Lung microvascular endothelial cell (primary cell): Measurements from ENCODE around the gene CPED1. TPM values are rescaled to one million over a fixed set of nuclear protein-coding genes. Genes with fewer than 3 reads are reported as not detected.
"Not testable (repeated sequence)": the region's sequence is repeated elsewhere in the genome, so short reads cannot be mapped to it uniquely, and the experiment has no call there.

ENCODE experiments used
- DNase-seq, 2 donors: peaks; one replicate each; pipeline versions ENCODE4 v3.0.0 to v3.0.0-alpha.2; 2010; ENCODE audit warnings: low read depth in 2 of 2
- total RNA-seq: library from RNA; depleted of rRNA; stranded (reverse); fragments of >200 nt; gene quantifications from 2 replicates; pipeline ENCODE4 v1.2.1, GENCODE V29; 2014

Gene CPED1
- total RNA-seq, 1 donor from 2014 or later, result 0.20 TPM

DNA sequence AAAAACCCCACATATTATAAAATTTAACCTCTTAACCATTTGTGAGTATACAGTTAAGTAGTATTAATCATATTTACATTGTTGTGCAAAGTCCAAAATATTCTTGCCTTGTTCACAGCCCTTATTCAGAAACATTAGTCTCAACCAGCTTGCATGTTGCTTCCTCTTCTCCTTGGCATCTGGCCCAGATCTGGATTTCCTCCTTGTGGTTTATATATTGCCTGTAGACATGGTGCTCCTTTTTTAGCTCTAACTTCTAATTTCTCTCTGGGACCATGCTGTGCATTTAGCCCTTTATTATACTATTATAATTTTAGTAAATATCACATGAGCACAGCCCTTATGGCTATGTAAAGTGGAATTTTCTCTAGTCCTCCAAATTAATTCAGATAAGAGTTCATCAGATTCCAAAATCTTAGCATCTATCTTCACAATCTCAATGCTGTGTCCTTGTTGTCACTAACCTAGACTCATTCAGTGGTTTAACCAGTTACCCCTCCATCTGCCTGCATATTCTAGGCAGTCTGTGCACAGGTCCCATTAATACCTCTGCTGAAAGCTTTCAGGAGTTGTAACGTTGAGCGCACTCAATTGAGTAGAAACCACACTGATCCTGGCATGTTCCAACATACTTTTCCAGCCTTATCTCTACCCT lies 7.9 kb downstream of the CPED1 start:
- DNase-seq, result peak in 1 of 2 donors; percentile 93

DNA sequence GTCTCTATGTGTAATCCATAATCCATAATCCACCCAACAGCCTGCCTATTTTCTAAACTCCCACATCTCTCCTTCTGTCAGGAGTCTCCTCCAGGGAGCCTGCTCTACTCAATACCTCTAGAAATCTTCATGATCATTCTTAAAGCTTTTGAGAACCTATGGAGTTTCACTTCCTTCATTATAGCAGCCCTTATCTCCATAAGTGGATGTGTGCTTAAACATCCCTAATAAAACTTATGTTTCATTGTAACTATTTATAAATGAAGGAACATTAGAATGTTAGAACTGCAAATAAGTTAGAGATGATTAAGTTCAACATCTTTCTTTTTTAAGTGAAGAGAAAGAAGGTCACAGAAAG lies 8.5 kb downstream of the CPED1 start:
- DNase-seq, result no peak

DNA sequence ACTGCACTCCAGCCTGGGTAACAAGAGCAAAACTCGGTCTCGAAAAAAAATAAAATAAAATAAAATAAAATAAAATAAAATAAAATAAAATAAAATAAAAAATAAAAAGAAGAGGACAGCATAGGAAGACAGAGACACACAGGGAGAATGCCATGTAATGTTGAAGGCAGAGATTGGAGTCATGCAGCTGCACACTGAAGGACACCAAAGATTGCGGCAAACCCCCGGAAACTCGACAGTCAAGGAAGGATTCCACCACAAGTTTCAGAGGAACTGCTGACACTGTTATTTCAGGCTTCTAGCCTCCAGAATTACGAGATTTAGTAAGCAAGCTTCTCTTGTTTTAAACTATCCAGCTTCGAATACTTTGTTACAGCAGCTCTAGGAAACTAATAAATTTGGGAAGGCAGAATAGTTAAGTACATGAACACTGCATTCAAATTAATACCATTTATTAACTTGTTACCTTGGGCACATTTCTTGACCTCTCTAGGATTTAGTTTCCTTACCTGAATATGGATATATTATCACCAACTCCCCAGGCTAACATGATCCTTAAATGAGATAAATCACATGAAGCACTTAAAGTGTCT lies 9.5 kb downstream of the CPED1 start:
- DNase-seq, result no peak

DNA sequence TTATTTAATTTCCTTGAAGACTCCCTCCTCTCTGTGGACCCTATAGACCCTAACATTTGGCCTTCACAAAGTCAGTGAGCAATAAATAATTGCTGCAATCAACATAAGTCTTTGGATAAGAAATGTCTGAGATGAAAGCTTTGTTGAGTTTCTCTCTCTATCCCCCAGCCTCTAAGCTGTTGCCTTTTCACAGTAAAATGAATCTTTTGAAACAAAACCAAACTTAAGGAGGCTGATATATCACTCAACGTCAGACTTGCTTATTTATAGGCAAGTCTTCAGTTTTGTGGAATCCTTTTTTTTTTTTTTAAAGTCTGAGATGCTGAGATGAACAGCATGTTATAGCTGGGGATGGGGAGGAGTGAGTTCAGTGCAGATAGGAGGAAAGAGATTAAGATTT lies 10.0 kb downstream of the CPED1 start:
- DNase-seq, result no peak

DNA sequence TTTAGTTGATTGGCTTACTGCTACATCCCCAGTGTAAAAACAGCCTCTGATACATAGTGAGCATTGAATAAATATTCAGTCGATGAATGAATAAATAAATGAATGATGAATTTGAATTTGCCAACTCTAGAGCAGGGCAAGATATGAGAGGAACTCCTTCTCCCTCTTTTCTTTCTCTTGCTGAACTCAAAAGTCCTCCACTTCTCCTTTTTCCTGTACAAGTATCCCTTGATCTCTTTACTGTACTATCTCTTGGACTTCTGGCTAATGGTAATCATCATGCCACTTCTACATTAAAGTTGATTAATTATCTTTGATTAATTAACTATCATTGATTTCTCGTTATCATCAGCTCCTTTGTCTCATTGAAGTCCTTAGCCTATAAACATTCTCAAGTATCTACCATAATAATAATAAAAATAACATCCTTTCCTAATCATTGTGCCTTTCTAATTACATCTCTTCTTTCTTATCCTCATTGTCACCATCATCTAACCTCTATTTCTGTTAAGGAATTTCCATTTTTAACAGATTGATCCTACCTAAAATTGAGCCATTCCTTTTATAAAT lies 10.6 kb downstream of the CPED1 start:
- DNase-seq, result no peak

DNA sequence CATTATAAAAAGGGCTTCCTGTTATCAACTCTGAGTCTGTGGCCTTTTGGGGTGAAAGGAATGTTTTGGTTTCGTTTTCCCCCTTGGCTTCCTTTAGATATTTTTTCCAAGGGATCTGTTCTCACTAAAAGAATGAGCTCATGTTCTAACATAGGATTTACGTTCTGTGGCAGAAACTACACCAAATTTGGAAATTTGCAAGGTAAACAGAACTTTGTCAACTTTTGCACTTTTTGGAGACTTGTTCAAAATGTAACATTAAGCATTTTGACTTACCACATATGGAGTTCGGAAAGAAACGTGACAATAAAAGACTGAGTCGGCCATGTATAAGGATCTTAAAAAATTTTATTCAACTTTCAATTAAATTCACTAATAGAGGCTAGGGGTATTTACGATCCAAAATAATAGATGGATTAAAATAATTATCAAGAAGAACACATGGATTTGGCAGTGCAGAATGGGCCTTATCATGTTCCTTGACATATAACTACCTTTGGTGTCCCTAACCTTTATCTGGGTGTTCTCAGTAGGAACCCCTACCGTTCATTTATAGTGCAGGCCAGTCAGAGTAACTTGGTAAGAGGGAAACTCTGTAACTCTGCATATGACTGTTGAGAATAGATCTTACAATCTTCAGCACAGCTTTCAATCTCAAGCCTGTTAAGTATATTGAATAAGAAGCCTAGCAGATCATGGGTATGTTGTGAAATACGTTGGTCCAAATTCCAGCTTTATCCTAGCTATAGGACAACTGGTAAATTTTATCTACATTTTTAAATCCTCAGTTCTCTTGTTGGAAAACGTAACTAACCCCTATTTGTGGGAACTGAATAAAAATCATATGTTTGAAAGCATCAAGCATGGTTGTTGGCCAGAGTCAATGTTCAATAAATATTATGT lies 11.8 kb downstream of the CPED1 start:
- DNase-seq, result peak; percentile 68 to 81

DNA sequence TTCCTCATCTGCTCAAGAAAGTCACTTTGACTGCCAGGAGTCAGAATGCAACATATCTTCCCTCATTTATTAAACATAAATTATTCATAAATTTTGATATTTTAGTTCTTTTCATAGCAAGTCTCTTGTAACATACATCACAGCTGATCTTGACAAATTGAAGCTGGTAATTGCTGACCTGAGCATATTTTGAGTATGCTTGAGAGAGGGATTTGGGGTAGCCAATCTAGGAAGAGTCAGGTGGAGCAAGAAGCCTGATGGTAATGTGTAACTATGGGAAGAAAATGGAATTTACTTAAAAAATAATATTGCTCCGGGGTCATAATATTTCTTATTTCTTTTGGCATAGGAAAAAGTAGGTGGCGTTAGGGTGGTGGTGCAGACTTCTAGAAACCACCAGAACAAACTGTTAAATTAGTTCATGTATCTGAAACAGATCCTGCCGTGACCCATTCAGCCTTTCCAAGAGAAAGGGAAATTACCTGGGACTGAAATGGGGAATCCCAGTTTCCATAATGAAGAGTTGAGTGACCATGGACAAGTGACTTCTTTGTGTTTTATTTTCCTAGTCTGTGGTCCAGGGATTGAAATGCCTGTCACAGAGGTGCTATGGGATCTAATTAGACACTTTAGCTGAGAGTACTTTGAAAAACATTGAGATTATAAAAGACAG lies 12.9 kb downstream of the CPED1 start:
- DNase-seq, result no peak

DNA sequence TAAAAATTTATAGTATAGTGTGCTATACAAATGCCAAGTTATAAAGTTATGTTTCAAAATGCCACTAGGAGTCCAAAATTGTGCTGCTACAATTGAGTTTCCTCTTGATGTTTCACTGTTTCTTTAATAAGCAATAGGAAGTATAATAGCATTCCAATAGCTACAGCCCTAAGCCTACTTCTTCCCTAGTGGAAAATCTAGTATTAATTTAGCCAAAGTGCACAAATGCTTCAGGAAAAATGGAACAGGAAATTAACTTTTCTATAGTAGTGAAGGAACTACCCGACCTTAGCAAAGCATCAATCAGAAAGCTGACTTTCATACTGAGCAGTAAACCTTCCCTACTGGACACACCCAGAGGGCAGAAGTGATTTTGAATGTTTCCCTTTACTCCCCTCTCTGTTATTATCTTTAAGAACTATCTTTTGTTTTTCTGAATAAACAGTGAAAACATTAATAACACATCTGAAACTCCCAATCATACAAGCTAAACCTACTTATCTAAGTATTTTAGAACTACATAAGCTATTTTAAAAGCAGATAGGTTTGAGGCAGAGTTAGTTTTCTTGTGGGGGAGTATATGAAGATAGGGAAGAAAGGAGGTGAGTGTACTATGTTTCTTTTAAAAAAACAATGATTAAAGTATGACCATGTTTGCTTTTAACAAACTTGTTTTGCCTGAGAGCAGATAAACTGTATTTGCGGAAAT lies 13.7 kb downstream of the CPED1 start:
- DNase-seq, result no peak

DNA sequence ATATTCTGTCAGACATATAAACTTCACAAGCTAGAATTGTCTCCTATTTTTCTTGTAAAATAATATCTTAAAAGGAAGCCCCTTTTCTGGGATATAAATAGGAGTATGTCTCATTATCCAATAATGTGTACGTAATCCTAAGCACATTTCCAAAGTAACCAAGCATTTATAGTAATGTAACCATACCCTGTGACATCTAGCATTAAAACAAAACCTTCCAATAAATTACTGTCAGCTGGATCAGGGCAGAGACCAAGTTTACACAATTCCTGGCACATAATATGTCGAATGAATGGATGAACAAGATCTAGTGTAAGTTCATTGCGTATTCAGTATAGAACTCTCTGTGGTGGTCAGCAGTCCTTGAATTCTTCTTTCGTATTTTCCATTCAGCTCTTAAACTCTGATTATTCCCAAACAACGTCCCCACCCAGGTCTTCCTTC lies 14.3 kb downstream of the CPED1 start:
- no peak for DNase-seq

DNA sequence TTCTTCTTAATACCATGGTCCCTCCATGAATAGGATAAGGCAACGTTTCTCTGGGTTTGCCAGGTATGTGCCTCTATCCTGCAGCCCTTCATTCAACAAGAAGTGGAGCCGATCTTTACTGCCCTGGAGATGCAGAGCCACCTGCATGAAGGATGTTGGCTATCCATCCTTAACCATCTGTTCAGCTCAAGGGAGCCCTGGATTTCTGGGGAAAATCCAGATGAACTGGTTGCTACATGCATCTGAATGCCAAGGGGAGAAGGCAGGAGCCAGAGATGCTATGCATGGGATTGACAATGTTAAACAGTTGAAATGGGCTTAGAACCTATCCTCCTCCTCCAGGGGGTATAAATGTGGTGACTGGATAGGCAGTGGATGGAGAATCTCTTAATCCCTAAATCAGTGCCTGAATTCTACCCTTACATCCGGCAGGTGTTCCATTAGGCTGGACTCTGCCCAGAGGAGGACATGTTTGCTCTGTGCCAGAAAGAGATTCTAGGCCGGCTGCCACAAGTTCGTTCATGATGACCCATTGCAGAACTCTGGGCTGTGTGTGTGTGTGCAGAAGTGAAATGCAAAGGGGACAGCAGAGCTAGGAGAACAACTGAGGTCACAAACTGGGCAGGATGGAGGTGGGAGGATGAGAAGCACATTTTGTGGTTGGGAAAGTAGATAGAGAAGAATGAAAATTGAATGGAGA lies 15.6 kb downstream of the CPED1 start:
- peak in 1 of 2 donors; percentile 41 for DNase-seq

DNA sequence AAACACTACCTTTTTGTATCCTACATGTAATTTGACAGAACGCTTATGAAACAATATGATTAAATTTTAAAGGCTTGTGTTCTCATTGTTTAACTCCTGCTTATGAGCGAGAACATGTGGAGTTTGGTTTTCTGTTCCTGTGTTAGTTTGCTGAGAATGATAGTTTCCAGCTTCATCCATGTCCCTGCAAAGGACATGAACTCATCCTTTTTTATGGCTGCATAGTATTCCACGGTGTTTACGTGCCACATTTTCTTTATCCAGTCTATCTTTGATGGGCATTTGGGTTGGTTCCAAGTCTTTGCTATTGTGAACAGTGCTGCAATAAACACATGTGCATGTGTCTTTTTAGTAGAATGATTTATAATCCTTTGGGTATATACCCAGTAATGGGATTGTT lies 16.5 kb downstream of the CPED1 start:
- not testable (repeated sequence) for DNase-seq

DNA sequence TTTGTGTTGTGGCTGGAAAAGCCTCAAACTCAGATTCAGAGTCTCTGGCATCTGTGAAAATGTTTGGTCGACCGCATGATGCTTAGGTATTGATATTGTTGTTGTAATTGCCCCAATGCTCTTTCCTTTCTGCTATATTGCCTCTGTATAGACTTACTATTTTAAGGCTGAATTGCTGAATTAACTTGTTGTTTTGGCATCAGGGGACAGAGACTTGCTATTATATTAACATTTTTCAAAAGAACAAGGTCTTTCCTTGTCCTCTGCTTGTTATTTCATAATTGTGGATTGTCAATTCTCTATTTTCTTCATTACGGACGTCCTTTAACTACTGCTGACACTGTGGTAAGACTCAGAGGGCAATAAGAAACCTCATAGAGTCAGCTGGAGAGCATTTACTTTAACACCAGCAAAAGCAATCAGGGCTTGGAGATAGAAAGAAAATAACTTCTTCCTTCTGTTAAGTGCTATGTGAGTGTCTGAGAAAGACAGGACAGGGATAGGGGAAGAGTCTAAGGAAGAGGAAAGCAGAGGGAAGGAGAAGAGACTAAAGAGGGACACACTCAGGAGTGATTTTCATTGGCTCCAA lies 17.6 kb downstream of the CPED1 start:
- no peak for DNase-seq

DNA sequence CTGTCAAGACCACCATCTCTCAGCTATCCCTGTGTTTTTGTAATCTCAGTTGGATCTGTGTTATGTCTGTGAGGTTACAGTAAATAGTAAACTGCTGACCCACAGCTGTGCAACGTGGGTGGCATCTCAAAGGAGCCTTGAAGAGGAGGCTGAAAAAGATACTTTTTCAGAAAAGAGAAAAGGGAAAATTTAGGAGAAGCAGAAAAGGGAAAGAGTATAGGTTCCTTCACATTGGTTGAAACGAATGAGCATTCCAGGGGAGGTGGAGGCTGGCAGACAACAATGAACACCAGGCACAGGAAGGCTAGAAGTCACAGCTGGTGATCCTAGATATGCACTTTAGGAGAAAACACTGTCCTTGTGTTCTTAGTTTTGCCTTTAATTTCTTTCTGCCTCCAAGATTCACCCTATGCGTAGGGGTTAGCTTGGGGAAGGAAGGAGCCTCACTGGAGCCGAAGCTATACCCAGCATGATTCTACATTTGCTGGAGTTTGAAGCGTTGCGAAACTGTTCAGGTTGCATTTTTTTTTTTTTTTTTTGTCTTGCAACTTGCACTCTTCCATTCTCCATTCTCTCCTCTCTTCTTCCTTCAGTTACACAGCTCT lies 18.3 kb downstream of the CPED1 start:
- no peak for DNase-seq

DNA sequence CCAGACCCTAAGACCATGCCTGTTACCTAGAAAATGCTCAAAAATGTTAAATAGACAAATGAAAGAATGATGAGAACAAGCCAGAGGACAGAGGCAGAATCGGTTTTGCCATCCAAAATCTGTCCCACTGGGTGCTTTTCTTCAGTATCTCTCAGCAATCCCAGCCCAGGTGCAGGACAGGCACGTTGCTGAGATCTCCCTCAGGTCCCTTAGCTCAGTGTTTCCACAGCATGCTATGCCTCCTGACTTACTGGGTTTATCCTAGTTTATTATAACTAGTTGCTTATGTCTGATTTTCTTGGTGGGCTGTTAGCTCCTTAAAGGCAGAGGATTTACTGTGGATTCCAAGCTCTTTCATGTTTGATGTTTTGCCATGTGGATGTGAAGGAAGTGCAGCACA lies 20.3 kb downstream of the CPED1 start:
- DNase-seq, result no peak

DNA sequence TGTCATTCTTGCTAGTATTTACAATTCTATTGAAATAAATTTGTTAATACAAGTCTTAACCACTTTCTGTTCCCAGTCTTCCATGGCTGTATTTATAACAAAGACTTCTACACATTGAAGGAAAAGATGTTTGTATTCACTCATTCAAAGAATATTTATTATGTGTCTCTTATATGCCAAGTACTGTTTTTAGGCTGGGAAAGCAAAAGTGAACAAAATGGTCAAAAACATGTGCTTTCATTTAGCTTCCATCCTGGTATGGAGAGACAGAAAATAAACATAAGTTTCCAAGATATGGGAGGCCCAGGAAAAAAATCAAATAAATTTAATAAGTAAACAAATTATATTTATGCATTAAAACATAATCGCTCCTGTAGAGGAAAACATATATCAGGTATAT lies 22.9 kb downstream of the CPED1 start:
- DNase-seq, result no peak

DNA sequence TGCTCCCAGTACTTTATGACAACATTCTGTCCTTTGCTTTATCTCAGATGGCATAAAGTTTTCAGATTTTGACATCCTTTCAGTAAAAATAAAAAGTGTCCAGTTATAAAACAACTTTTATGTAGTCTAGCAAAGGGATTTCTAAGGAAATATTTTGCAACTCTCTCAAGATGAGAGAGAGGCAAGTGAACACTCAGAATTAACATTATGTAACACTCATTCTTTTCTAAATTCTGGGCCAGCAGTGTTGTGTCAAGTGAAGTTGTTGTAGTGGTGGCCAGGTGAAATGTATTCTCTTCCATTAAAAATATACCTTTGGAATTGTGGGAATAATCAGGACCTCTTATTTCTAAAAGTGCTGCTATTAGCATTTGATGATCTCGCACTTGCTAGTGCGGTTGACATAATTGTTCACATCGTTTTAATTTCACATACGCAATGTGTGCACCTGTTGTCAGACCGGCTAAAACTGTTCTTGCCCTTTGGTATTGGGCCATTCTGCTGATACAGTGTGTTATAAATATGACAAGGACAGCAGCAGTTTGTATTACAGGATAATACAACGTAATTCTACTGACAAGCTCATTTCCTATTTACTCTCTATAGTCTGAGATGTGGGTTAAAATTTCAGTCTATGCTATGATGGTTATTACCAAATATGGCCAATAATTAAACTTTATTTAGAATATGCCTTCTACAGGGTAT lies 23.8 kb downstream of the CPED1 start:
- DNase-seq, result no peak

DNA sequence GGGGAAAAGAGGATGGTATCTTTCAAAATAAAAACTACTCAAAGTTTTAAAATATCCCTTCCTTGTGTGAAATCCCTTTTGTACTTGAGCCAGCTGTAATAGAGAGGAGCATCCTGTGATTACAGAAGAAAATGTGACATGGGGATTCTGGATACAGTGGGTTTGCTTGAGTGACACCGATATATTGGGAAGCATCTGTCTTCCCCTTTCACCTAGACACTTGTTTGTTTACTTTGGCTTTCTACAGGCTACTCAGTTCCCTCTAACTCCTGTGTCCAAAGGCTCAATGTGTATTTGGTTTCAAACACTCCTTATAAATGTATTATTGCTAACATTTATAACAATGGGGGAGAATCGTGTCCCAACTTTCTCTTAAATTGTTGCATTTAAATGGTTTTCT lies 24.4 kb downstream of the CPED1 start:
- DNase-seq, result no peak

DNA sequence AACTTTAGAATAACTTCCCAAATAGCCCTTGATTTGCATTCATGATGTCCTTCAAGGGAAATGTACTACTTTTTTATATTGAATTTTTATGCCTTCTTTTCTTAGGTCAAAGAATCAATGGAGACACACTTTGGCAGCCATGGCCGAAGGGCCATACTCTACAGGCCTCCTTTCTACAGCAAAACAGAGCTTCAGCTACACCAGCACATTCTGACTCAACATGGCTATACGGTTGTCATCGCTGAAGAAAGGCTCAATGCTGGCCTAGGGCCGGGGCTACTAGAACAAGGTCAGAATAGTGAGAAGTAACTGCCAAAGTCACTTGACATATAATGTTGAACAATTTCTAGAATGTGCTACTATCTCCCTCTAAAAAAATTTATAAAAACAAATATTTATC lies 27.0 kb downstream of the CPED1 start:
- DNase-seq, result no peak

DNA sequence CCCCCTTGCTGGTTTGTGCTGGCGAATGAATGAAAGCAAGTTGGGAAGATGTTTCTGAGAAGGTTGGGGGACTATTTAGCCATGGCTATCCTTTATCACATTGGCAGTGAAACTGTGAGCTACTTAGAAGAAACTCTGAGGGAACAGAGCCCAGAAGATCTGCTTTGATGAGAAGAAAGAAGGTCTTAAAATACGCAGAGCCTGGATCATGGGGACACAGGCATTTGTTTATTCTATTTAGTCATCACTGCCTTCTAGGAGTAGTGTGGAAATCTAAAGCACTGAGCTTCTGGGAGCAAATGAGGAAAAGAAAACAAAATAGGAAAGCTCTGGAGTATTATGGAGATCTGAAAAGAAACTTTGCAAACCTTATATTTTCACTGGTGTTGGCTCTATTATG lies 28.5 kb downstream of the CPED1 start:
- no peak for DNase-seq
